OCI-LY3 (cell line): ENCODE measurements around the gene PEX7.

ENCODE experiments used
- CTCF ChIP-seq: fragments of 200-600, 300-600 bp; sonication (generic); IDR thresholded peaks from 2 replicates; pipeline ENCODE4 v1.5.1; 2014; ENCODE audit warnings: antibody characterized with exemption, low read length, low read depth
- EZH2phosphoT487 ChIP-seq: fragments of 200-600 bp; shearing (Covaris generic); IDR thresholded peaks from 2 replicates; pipeline ENCODE4 v1.6.1; 2018; ENCODE audit warnings: antibody characterized with exemption, mixed run types, low read depth

GRCh38 chr6:136792095-136792409 is 30.3 kb upstream of the PEX7 start:
- no peak for TF ChIP-seq CTCF
- TF ChIP-seq EZH2phosphoT487, result no peak
